GM19043 (cell line): ENCODE measurements around the gene SOAT2.
"Not testable (repeated sequence)": the region's sequence is repeated elsewhere in the genome, so short reads cannot be mapped to it uniquely, and the experiment has no call there.

Experiments
- ATAC-seq: cut with Tn5 transposase; IDR thresholded peaks from one replicate; pipeline ENCODE4 v1.9.1; 2021; ENCODE audit warnings: low read depth; ENCODE audit not compliant: unreplicated experiment

The SOAT2 gene

DNA sequence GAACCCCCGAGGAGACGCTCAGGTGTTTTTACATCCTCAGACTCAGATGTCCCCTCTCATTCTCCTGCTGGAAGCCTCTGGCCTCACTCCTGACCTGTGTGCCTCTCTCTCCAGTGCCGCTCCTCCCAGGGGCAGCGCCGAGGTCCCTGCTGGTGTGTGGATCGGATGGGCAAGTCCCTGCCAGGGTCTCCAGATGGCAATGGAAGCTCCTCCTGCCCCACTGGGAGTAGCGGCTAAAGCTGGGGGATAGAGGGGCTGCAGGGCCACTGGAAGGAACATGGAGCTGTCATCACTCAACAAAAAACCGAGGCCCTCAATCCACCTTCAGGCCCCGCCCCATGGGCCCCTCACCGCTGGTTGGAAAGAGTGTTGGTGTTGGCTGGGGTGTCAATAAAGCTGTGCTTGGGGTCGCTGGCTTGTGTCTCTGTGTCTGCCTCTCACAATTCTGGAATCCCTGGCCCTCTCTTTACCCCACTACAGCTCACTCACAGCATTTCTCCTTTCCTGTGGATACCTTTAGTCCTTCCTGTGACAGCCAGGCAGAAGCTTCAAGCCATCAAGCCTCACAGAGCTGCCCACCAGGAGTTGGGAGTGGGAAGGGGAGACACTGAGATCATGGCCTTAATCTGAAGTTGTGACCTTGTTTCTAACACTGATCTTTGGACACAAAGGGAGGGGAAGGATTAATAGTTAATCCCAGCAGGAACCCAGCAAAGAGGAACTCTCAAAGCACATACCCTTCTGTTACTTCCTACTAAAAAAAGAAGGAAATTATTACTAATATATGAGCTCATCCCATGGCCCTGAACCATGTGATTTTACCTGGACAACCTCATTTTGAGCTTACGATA, 1.1 kb upstream of the SOAT2 start:
- ATAC-seq: no peak

DNA sequence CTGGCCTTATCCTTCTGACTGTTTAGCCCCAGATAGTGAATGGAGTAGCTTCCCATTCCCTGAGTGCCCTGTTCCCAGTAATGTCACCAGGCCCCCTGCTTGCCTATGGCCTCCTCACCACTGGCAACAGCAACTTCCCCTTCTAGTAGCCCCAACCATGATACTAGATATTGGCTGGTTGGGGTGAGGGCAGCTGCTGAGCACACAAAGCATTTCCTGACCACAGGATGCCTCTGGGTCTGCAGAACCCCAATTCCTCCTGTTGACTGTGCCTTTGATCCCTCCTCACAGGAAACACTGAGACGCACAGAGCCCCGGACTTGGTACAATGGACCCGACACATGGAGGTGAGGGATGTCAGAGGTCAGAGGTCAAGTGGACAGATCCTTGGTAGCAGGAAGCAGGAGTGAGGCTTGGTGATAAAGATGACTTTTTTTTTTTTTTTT, 597 bp downstream of the SOAT2 start:
- no peak for ATAC-seq

DNA sequence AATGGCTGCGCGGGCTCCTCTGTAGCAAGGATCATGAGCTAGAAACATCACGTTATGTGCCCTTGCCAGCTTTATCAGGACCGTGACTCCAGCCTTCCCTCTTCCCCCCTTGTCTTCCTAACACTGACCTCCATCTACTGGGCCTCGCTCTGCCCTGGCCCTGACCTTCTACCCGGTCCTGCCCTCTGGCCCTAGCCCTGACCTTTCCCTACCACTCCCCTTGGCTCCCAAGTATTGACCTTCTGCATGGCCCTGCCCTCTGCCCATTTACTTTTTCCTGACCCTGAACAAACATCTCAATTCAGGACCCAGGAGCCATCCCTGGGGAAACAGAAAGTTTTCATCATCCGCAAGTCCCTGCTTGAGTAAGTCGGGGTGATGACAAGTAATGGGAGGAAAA, 2.0 kb downstream of the SOAT2 start:
- ATAC-seq: no peak

DNA sequence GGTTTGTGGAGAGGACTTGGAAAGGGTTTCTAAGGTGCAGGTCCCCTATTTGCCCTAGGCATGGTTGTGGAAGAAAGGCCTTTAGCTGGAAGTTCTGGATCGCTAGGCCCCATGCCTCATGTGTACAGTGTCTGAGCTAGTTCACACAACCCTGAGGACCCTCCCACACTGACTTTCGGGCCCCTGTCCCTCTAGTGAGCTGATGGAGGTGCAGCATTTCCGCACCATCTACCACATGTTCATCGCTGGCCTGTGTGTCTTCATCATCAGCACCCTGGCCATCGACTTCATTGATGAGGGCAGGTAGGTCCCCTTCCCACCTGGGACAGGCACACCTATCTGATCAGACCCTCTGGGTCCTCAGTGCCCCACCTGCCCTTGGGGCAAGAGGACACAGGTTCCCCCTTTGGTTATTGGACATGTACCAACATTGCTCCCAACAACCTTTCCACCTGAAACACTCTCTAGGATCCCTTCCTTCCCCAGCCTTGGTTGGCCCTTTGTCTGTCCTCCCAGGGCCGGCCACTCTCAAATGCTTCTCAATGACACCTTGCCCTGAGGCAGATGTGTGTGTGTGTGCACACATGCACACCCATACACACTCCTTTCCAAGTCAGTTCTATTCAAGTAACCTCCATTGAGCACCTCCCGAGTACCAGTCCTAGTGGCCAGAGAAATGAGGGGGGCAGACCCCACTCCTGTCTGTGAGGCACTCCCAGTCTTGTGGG, 2.6 kb downstream of the SOAT2 start:
- no peak for ATAC-seq

DNA sequence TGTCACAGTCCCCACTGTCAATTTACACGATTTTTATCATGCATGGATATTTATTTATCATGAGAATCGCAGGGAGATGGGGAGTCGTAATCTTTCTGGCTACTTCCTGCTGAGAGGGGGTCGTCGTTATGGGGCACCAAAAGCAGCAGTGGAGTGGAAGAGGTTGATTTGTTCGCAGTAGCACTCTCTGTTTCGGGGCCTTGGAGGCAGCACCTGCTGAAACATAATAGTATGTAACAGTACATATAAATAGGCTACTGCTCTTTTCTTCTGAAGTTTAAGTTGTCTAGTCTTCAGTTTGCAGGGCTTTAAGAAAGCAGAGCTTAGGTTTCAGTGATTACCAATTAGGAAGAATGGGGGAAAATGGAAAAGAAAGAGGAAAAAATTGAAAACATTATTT, 3.8 kb downstream of the SOAT2 start:
- ATAC-seq: no peak

DNA sequence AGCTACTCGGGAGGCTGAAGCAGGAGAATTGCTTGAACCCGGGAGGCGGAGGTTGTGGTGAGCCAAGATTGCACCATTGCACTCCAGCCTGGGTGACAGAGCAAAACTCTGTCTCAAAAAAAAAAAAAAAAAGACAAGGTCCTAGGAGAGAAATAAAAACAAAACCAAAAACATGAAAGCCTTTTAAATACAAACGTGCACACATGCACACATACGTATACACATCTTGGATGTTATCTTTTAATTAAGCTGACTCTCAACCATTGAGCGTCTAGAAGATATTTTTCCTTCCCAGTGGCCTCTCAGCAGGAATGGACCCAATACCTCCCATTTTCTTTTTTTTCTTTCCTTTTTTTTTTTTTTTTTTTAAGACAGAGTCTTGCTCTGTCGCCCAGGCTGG, 9.1 kb downstream of the SOAT2 start:
- ATAC-seq: not testable (repeated sequence)

DNA sequence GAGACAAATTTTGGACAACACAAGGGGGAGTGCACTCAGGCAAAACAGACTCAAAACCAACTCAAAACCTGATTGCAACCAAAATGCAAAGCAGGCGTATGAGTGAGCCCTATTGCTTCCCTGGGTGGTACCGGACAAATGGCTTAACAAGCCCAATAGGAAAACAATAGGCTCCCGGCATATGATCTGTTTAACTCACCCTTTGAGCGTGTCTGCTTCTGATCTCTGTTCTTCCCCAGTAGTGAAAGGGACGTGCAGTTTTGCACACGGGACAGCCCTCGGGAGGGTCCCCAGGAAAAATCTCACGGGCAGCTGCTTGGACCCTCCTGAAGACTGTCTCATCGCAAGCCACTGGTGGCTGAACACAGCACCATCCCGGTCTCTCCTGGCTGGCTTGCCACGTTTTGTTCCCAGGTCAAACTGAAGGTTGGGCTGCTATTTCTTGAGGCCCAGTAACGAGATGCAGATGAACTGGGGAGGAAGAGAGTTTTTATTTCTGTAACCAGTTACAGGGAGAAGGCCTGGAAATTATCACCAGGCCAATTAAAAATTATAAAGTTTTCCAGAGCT, 9.9 kb downstream of the SOAT2 start:
- ATAC-seq: no peak

DNA sequence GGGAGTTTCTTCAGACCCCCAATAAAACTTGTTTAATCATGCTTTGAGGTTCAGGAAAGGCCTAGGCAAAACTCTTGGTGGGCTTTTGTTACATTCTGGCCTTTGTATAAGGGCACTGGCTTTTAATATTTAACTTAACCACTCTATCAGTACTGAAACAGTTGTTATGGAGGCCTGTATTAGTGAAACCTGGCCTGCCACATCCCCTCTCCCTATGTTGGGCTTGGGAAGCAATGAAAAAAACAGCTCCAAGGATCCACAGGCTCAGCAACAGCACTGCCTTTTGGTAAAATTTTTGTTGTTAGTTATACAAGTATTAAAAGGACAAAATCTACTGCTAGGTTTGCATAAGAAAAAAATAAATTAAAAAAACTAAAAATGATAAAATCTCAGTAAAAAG, 10.7 kb downstream of the SOAT2 start:
- ATAC-seq: no peak

DNA sequence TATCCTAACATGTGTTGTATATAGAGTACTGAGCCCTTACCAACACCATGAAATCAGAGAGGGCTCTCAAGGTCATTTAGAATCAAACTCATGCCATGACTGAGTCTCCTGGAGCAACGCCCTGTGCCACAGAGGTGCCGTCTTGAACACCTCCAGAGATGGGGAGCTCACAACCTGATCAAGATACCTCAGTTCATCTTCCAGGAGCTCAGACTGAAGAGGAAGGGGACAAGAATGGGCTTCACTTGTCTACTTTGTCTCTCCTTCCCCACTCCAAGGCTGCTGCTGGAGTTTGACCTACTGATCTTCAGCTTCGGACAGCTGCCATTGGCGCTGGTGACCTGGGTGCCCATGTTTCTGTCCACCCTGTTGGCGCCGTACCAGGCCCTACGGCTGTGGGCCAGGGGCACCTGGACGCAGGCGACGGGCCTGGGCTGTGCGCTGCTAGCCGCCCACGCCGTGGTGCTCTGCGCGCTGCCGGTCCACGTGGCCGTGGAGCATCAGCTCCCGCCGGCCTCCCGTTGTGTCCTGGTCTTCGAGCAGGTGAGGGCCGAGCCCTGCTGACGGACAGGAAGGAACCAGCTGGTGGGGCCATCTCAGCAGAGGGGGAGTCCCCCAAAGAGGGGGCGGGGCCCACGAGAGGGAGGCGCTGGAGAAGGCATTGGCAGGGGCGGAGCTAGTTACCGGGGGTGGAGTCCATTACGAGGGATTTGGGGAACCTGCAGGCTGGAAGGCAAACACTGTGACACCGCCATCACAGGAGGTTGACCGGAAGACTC, 12.0 kb downstream of the SOAT2 start:
- ATAC-seq: no peak

DNA sequence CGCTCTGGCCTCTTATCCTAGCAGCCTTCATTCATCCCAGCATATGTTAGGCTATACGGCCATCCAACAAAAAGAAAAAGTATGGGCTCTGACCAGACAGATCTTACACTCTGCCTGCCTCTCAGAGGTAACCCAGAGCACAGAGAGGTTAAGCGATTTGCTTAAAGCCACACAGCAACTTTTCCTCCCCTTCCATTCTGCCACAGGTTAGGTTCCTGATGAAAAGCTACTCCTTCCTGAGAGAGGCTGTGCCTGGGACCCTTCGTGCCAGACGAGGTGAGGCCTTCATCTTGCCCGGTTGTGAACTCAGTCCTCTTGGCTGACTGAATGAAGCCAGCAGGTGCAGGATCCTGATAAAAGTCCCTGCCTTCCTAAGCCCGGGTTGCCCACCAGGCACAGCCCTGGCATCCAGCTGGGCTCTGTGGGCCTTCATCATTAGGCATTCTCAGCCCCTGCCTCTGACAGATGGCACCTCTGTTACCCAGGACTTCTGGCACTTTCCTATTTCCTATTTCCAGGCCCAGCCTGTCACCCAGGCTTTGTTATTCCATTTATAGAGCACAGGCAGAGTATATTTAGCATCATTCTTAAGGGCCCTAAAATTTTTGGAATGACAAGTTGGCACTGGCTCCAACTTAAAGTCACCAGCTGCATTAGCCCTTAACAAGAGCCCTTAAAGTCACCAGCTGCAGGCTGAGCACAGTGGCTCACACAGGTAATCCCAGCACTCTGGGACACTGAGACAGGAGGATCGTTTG, 12.8 kb downstream of the SOAT2 start:
- no peak for ATAC-seq

DNA sequence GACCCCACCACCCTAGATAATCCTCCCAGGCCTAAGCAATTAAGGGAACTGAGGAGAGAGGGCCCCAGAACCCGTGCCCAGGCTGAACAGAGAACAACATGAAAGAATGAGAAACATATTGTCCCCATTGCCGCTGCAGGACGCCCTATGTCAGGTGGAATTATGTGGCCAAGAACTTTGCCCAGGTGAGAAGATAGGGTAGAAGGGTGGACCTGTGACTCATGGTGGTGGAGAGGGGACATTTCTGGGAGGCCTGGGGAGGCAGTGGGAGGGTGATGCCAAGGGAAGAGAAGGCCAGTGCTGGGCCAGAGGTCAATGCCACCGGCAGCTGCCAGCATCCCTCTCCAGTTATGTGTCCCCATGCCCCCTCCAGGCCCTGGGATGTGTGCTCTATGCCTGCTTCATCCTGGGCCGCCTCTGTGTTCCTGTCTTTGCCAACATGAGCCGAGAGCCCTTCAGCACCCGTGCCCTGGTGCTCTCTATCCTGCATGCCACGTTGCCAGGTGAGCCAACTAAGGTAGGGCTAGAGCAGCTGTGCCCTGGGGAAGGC, 15.5 kb downstream of the SOAT2 start:
- ATAC-seq: no peak

DNA sequence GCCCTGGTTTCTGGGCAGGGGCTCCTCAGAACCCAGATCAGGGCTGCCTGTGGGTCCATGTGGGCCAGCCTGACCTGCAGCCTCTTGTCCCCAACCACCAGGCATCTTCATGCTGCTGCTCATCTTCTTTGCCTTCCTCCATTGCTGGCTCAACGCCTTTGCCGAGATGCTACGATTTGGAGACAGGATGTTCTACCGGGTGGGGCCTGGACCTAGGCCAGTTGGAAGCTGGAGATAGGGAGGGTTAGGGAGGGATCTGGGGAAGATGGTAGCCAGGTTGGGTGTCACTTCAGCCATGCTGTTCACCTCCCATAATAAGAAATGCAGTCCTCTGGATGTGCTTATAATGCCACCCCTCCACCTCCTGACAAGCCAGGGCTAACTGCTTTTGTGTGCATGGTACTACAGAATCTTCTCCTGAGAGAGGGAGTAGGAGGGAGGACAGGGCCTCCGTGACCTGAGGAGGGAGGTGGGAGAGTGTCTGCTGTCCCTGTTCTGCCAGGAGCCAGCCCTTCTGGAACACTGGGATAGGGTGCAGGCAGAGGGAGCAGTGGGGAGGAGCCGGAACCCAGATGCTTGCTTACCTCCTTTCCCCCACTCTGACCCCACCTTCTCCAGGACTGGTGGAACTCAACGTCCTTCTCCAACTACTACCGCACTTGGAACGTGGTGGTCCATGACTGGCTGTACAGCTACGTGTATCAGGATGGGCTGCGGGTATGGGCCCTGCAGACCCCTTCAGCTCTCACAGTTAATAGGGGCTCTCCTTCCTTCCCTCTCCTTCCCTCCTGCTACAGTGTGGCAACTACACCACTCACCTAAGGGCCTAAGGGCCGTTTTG, 17.6 kb downstream of the SOAT2 start:
- no peak for ATAC-seq

DNA sequence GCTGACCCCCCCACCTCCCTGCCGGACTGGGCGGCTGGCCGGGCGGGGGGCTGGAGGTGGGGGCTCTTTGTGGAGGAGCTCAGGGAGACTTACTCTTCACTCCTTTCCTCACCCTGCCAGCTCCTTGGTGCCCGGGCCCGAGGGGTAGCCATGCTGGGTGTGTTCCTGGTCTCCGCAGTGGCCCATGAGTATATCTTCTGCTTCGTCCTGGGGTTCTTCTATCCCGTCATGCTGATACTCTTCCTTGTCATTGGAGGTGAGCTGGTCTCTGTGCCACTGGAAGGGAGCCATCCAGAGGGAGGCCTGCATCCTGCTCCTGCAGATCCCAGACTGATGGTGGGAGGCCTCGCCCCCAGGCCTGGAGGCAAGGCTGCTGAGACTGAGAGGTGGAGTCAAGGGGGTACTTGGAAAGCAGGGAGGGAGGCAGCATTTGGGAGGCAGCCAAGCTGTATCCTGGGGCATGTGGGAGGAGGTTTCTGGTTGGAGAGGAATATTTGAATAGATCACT, 19.7 kb downstream of the SOAT2 start:
- ATAC-seq: no peak

DNA sequence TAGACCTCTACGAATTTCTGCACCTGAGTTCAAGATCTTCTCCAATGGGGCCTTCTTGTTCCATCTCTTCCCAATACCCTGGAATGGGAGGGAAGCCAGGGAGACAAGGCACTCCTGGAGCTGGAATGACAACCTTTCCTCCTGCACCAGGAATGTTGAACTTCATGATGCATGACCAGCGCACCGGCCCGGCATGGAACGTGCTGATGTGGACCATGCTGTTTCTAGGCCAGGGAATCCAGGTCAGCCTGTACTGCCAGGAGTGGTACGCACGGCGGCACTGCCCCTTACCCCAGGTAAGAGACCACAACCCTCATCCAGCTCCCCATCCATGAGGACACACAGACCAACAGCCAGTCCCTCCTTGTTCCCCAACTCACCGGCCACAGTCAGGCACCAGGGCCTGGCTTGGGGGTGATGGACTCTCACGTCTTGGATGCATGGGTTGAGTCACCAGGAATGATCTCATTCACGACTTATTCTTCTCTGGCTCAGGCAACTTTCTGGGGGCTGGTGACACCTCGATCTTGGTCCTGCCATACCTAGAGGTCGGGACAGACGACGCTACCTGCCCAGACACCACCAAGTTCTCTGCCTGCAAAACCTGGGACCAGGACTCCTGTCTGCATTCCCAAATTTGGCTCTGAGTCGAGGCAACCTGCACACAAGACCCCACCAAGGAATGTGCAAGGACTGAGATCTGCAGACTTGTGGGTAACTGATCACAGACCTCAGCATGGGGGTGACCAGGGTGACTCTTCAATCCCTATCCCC, 20.5 kb downstream of the SOAT2 start:
- ATAC-seq: no peak

DNA sequence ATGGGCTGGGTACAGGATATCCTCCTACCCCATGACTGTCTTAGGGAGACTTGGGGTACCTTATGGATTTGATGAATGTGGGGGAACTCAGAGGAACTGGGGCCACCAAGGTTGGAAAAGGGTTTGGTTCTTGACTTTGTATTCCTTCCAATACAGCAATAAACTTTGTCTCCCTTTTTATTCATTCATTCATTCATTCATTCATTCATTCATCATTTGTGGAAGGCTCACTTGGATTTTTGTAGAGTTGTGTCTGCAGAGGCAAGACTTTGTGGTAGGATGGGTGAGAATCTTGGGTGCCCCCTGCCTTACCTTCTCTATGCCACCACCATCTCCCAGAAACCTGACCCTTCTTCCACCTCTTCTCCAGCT, 21.1 kb downstream of the SOAT2 start:
- no peak for ATAC-seq

DNA sequence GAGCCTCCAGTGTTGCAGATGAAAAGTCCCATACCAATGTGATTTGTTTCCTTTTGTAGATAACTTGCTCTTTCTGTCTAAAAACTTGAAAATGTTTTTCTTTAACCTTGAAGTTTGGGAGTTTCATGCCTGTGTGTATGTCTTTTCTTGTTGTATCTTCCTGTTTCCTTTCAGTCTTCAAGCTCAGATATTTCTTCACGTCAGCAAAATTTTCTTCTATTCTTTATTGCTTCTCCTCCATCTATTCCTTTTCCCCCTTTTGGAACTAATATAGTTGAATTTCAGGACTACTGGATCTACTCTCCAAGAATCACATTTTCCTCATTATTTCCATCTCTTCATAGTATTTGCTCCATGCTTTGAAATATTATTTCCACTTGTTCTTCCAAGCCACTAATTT, 23.9 kb downstream of the SOAT2 start:
- ATAC-seq: no peak

DNA sequence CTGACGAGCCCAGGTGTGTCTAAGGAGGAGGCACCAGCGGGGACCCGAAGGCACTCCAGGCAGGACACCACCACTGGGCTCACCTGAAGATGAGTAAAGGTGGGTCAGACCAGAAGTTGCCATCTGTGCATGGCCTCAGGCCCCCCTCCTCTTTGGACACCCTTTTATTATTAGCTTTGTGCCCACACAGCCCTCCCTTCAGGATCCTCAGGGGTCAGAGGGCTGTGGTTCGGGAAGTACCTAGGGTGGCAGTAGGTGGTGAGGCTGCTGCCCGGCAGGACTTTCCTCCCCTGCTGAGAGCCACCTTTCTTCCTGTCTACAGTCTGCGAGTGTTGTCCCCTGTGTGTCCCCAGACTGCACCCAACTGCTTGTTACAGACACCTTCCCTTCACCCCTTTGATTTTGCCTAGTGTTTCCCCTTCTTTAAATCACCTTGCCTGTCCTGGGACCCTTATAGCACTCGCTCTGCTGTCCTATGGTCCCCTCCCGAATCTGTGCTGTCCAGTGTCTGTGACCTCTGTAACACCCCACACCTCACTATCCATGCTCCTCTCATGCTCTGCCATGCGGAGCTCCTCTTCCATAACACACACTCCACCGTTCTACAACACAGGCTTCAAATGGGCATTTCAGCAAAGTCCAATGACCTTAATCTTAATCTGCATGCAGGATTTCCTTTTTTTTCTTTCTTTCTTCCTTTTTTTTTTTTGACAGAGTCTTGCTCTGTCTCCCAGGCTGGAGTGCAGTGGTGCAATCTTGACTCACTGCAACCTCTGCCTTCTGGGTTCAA, 25.7 kb downstream of the SOAT2 start:
- ATAC-seq: no peak
